Prostate gland (tissue), 2 donors: Measurements from ENCODE around the gene NECTIN1. TPM values are rescaled to one million over a fixed set of nuclear protein-coding genes. Genes with fewer than 3 reads are reported as not detected.

Experiments
- DNase-seq: peaks from one replicate; pipeline ENCODE4 v3.0.0-alpha.2; 2019; ENCODE audit warnings: low spot score
- H3K27ac ChIP-seq, 2 donors: fragments of 200-600 bp; sonication (generic); 2 replicates each; pipeline ENCODE4 v1.5.1; 2017 to 2019
- H3K27me3 ChIP-seq: fragments of 200-600 bp; sonication (generic); replicated peaks from 2 replicates; pipeline ENCODE4 v1.5.1; 2019; ENCODE audit not compliant: insufficient read depth
- H3K36me3 ChIP-seq, 2 donors: fragments of 200-600 bp; sonication (generic); 1 replicate in 1 of 2; 2 replicates in 1 of 2; pipeline versions ENCODE4 v1.5.1 to v1.8.1; 2017 to 2019
- H3K4me1 ChIP-seq: fragments of 200-600 bp; sonication (generic); replicated peaks from 2 replicates; pipeline ENCODE4 v1.5.1; 2019
- H3K4me3 ChIP-seq, 2 donors: fragments of 200-600 bp; sonication (generic); 2 replicates each; pipeline ENCODE4 v1.5.1; 2017 to 2019
- H3K9me3 ChIP-seq: fragments of 200-600 bp; sonication (generic); 2 replicates; pipeline ENCODE4 v1.5.1; 2017
- POLR2A ChIP-seq: fragments of 450-650 bp; IDR thresholded peaks from one replicate; pipeline ENCODE4 v1.6.1; 2016; ENCODE audit warnings: antibody characterized with exemption, mild to moderate bottlenecking
- POLR2AphosphoS5 ChIP-seq: sonication (generic); formaldehyde crosslinking; IDR thresholded peaks from one replicate; pipeline ENCODE4 v1.6.1; 2017; ENCODE audit warnings: antibody characterized with exemption
- WGBS: methylation state at CpG from one replicate; pipeline ENCODE4 v1.1.5; 2018; 5-methylcytosine and 5-hydroxymethylcytosine counted together
- intact Hi-C: fragments of 100-400 bp; cut with DNase I; formaldehyde crosslinking; loops from one replicate; pipeline ENCODE4 v1.14.2; 2022
- total RNA-seq, 2 donors: library from RNA; depleted of rRNA; stranded (reverse); fragments of >200 nt; gene quantifications; one replicate each; pipeline ENCODE4 v1.1.0, GENCODE V29; 2016
- TF ChIP-seq, protein P1 (sequence below), 4 experiments: fragments of 200-600 bp in 2 of 4; fragments of 450-650 bp in 2 of 4; sonication (generic) in 2 of 4; IDR thresholded peaks; 1 replicate in 3 of 4; 2 replicates in 1 of 4; pipeline ENCODE4 v1.5.1; 2016 to 2019; ENCODE audit warnings: antibody characterized with exemption in 4 of 4, mild to moderate bottlenecking in 2 of 4, moderate library complexity in 2 of 4

NECTIN1 gene
- total RNA-seq, 2 donors from 2014 or later = 18.7 to 28.2 TPM

DNA sequence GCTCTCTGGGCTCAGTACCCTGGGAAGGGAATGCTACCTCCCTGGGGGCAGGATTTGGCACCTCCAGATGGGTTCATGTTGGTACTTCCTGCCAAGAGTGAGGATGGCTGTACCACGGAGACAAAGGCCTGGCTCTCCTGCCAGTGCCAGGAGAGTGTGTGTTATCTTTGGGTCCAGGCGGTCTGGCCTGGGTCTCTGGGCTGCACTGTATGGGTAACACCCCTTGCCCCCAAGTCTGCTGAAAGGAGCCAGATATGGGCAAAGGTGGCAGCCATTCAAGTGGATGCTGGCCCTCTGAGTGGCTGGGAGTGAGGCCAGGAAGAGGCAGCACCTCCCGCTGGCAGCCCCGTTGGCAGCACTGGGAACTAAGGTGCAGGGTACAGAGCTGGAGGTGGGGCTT is 91.5 kb downstream of the NECTIN1 start:
- intact Hi-C loops = no loop called here
- Histone ChIP-seq H3K4me3 (no peak overlapping the region), H3K27ac (no peak overlapping the region), H3K9me3 (no peaks in the 10 kb centered on the region), H3K27me3 (no peaks in the 10 kb centered on the region), H3K36me3 (no peaks in the 10 kb centered on the region), H3K4me1 (no peaks in the 10 kb centered on the region)
- WGBS = 55% methylated on average over 4 of the region's 4 CpGs
- no peak for TF ChIP-seq POLR2AphosphoS5
- TF ChIP-seq, protein P1, sequence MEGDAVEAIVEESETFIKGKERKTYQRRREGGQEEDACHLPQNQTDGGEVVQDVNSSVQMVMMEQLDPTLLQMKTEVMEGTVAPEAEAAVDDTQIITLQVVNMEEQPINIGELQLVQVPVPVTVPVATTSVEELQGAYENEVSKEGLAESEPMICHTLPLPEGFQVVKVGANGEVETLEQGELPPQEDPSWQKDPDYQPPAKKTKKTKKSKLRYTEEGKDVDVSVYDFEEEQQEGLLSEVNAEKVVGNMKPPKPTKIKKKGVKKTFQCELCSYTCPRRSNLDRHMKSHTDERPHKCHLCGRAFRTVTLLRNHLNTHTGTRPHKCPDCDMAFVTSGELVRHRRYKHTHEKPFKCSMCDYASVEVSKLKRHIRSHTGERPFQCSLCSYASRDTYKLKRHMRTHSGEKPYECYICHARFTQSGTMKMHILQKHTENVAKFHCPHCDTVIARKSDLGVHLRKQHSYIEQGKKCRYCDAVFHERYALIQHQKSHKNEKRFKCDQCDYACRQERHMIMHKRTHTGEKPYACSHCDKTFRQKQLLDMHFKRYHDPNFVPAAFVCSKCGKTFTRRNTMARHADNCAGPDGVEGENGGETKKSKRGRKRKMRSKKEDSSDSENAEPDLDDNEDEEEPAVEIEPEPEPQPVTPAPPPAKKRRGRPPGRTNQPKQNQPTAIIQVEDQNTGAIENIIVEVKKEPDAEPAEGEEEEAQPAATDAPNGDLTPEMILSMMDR (IDR thresholded peaks at IDR 0.05) = no peak
- no peak for TF ChIP-seq POLR2A
- no peak for DNase-seq

- 97% methylated on average over 8 of the region's 8 CpGs for WGBS
- H3K36me3 ChIP-seq = no peaks in the 10 kb centered on the region
- intact Hi-C loops = no loop called here
Measured at GRCh38 chr11:119635776-119636175, 93.2 kb downstream of the NECTIN1 start.

GRCh38 chr11:119635041-119635740 is 93.8 kb downstream of the NECTIN1 start:
- Histone ChIP-seq H3K27me3 (no peaks in the 10 kb centered on the region), H3K27ac (no peak overlapping the region), H3K4me3 (no peak overlapping the region), H3K9me3 (no peaks in the 10 kb centered on the region), H3K36me3 (no peaks in the 10 kb centered on the region), H3K4me1 (no peaks in the 10 kb centered on the region)
- no peak for TF ChIP-seq POLR2AphosphoS5
- no peak for TF ChIP-seq POLR2A
- TF ChIP-seq, protein P1 (IDR thresholded peaks at IDR 0.05) = no peak
- intact Hi-C loops = no loop called here
- DNase-seq = no peak
- 85% methylated on average over 21 of the region's 21 CpGs for WGBS

More at GRCh38 chr11:119635776-119636175, 93.2 kb downstream of the NECTIN1 start:
- TF ChIP-seq POLR2A (no peak), POLR2AphosphoS5 (no peak)
- TF ChIP-seq, protein P1 (IDR thresholded peaks at IDR 0.05) = no peak
- H3K4me1 ChIP-seq = no peaks in the 10 kb centered on the region
- H3K4me3 ChIP-seq = no peak overlapping the region
- no peak for DNase-seq
- H3K27me3 ChIP-seq = no peaks in the 10 kb centered on the region
- H3K27ac ChIP-seq = no peak overlapping the region
- no peaks in the 10 kb centered on the region for H3K9me3 ChIP-seq

GRCh38 chr11:119634301-119634700 is 94.7 kb downstream of the NECTIN1 start:
- Histone ChIP-seq H3K36me3 (no peaks in the 10 kb centered on the region), H3K27me3 (no peaks in the 10 kb centered on the region), H3K27ac (no peak overlapping the region), H3K4me3 (no peak overlapping the region), H3K9me3 (no peaks in the 10 kb centered on the region), H3K4me1 (no peaks in the 10 kb centered on the region)
- intact Hi-C loops = no loop called here
- DNase-seq = no peak
- WGBS = 90% methylated on average over 14 of the region's 15 CpGs
- TF ChIP-seq, protein P1 (IDR thresholded peaks at IDR 0.05) = no peak
- TF ChIP-seq POLR2AphosphoS5 (no peak), POLR2A (no peak)
